ENCODE data around the gene BCKDHA. TPM values are rescaled to one million over a fixed set of nuclear protein-coding genes. Genes with fewer than 3 reads are reported as not detected.

Gene BCKDHA
- total and polyA plus RNA-seq, 9 of the 15 experiments (the other 6 are each of a cell fraction or from before 2014, with no cell fraction given): 4.5 to 52.5 (median 14.1) TPM

DNA sequence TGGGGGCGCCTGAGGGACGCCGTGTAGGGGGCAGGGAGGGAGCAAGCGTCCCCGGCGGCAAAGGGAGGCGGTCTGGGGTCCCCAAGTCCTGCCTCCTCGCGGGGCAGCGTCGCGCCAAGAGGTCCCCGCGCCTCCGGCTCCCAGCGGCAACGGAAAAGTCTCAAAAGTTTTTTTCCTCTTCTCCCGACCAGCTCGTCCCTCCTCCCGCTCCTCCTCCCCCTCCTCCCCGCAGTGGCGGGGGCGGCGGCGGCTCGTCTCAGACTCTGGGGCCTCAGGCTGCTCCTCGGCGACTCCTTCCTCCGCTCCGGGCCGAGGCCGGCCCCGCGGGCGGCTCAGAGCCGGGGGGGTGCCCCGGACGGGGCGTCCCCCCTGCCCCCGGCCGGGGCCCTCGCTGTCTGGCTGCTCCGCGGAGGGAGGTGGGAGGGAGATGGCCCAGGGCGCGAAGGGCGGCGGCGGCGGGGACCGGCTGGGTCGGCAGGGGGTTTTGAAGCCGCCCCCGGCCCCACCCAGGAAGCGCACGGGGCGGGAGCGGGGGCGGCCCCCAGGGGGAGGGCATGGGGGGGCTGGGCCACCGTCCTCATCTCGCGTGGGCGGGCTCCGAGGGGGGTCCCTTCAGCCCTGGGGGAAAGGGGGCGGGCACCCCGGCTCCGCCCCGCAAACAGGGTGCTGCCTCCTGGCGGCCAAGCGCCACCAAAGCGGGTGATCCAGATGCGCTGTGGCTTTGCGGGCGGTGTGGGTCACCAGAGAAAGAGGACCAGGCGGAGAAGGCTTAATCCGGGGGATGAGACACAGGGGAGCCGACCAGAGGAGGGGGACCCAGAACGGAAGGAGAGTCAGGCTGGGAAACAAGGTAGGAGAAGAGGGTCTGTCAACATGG, 43.9 kb upstream of the BCKDHA start, which contains the start of gene TGFB1 (continued):
- TF ChIP-seq HCFC1 (IDR thresholded peaks at IDR 0.05; ENCODE audit: low read depth, low read length) (no peak), MTA3 (IDR thresholded peaks at IDR 0.05; ENCODE audit: borderline replicate concordance) (no peak), NFIX (CRISPR knock-in tag; IDR thresholded peaks at IDR 0.05; ENCODE audit: low read depth) (no peak), KDM1A (IDR thresholded peaks at IDR 0.05) (no peak), SAFB (IDR thresholded peaks at IDR 0.05; ENCODE audit: borderline replicate concordance, low read depth, low read length) (peak; percentile 69; the same call in 1 of the 2 replicates), JUND (IDR thresholded peaks at IDR 0.05; ENCODE audit: borderline replicate concordance, low read depth, low read length) (peak; percentile 42), JUND (tag; IDR thresholded peaks at IDR 0.05; ENCODE audit: borderline replicate concordance, low read depth, low read length) (no peak; the same call in 2 of the 3 replicates), ZNF764 (CRISPR knock-in tag; IDR thresholded peaks at IDR 0.05; ENCODE audit: low read depth) (no peak), ZNF3 (CRISPR knock-in tag; IDR thresholded peaks at IDR 0.05) (no peak), SETDB1 (IDR thresholded peaks at IDR 0.05; ENCODE audit: low read length) (no peak), RB1 (IDR thresholded peaks at IDR 0.05; ENCODE audit: low read depth) (peak; percentile 60), CBX8 (IDR thresholded peaks at IDR 0.05; ENCODE audit: borderline replicate concordance, extremely low read depth, low read depth, low read length, poor library complexity, severe bottlenecking) (no peak), IRF2 (CRISPR knock-in tag; IDR thresholded peaks at IDR 0.05) (no peak), HEY1 (CRISPR knock-in tag; IDR thresholded peaks at IDR 0.05; ENCODE audit: borderline replicate concordance) (no peak), ZNF174 (CRISPR knock-in tag; IDR thresholded peaks at IDR 0.05) (no peak), EGR1 (conservative IDR thresholded peaks at IDR 0.05) (peak; percentile 96), SREBF2 (CRISPR knock-in tag; IDR thresholded peaks at IDR 0.05) (no peak), ELF2 (CRISPR knock-in tag; IDR thresholded peaks at IDR 0.05) (no peak), ZNF589 (CRISPR knock-in tag; IDR thresholded peaks at IDR 0.05; ENCODE audit: low read depth) (no peak)
- TF ChIP-seq, protein P1, sequence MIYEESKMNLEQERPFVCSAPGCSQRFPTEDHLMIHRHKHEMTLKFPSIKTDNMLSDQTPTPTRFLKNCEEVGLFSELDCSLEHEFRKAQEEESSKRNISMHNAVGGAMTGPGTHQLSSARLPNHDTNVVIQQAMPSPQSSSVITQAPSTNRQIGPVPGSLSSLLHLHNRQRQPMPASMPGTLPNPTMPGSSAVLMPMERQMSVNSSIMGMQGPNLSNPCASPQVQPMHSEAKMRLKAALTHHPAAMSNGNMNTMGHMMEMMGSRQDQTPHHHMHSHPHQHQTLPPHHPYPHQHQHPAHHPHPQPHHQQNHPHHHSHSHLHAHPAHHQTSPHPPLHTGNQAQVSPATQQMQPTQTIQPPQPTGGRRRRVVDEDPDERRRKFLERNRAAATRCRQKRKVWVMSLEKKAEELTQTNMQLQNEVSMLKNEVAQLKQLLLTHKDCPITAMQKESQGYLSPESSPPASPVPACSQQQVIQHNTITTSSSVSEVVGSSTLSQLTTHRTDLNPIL (CRISPR knock-in tag; IDR thresholded peaks at IDR 0.05): no peak
- TF ChIP-seq, protein P2, sequence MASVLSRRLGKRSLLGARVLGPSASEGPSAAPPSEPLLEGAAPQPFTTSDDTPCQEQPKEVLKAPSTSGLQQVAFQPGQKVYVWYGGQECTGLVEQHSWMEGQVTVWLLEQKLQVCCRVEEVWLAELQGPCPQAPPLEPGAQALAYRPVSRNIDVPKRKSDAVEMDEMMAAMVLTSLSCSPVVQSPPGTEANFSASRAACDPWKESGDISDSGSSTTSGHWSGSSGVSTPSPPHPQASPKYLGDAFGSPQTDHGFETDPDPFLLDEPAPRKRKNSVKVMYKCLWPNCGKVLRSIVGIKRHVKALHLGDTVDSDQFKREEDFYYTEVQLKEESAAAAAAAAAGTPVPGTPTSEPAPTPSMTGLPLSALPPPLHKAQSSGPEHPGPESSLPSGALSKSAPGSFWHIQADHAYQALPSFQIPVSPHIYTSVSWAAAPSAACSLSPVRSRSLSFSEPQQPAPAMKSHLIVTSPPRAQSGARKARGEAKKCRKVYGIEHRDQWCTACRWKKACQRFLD (CRISPR knock-in tag; IDR thresholded peaks at IDR 0.05): no peak; the same call in 1 of the 2 replicates
- TF ChIP-seq, protein P3, sequence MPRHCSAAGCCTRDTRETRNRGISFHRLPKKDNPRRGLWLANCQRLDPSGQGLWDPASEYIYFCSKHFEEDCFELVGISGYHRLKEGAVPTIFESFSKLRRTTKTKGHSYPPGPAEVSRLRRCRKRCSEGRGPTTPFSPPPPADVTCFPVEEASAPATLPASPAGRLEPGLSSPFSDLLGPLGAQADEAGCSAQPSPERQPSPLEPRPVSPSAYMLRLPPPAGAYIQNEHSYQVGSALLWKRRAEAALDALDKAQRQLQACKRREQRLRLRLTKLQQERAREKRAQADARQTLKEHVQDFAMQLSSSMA (CRISPR knock-in tag; IDR thresholded peaks at IDR 0.05): no peak
- TF ChIP-seq, protein P4, sequence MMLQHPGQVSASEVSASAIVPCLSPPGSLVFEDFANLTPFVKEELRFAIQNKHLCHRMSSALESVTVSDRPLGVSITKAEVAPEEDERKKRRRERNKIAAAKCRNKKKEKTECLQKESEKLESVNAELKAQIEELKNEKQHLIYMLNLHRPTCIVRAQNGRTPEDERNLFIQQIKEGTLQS (IDR thresholded peaks at IDR 0.05): no peak
- TF ChIP-seq, protein P4 (CRISPR knock-in tag; conservative IDR thresholded peaks at IDR 0.05): no peak

Data from K562 (cell line).